Suppressor macrophage (primary cell): ENCODE measurements around the gene GRM4.

Experiments used
- DNase-seq, 4 experiments: peaks; one replicate each; pipeline ENCODE4 v3.0.0-alpha.2; 2020 to 2022

The GRM4 gene

GRCh38 chr6:34157236-34157830, 11.4 kb upstream of the GRM4 start:
- DNase-seq = no peak

GRCh38 chr6:34155471-34156300, 9.8 kb upstream of the GRM4 start:
- no peak for DNase-seq

DNA sequence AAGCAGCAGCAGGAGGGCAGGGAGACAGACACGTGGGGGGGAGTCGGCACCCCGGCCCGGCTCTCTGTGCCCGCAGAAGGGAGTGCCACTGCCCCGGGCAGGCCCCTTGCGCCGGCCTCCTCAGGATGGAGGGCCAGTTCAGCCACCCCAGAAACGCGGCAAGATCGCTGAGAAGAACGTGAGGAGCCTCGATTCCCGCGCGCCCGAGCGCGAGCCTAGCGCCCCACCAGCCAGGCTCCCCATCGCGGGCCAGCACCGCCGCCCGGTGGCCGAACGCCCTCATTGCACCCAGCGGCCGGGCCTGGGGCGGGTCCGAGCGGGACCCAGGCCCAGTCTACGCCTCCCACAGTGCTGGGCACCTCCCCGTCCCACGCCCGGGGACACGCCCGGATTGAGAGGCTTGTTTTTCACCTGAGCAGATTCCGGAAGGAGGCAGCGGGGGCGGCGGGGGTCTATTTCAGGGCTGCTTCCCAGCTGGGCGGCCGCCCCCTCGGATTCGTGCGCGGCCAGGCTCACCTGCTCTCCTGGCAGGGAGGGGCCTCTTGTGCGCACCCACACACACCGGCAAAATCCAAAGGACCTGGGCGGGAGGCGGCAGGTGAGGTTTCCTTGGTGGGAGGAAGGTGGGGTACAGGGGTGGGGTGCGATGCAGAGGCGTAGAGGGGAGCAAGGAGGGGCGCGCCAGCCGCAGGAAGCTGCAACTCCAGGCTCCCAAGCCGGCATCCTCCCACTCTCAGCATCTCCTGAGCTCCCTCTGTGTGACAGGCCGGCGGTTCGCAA, 9.0 kb upstream of the GRM4 start:
- DNase-seq = peak; percentile 34 to 78 (median 62)

GRCh38 chr6:34152806-34153520, 7.1 kb upstream of the GRM4 start:
- no peak for DNase-seq

- DNase-seq = no peak
Measured at GRCh38 chr6:34152042-34152524, 6.2 kb upstream of the GRM4 start.

DNA sequence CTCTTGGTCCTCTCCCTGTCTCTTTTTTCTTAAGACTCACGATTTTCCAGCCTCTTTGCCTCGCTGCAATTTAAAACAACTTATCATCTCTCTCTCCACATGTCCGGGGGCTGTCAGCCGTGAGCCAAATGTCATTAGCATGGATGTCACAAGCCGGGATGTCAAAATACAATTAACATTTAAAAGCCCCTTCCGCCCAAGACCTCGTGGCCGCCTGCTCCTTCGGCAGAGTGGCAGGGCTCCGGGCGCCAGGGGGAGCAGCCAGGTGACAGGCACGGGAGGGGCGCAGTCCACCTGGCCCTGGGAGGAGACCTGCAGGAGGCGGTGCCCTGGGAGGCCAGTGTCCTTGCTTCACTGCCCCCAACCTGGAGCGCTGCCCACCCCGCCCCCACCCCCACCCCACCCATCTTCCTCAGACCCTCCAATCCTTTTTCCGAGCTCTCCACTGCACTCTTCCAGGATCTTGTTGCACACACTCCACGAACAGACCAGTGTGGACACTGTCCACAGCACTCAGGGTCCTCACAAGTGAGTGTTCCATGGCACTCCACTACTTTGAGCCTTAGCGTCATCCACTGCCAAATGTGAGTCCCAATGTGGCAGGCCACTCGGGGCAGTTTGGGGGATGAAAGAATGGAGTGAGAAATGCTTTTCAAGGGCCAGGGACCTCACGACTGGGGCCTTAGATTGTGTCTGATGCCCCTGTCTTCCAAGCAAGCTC, 5.6 kb upstream of the GRM4 start:
- DNase-seq = no peak

DNA sequence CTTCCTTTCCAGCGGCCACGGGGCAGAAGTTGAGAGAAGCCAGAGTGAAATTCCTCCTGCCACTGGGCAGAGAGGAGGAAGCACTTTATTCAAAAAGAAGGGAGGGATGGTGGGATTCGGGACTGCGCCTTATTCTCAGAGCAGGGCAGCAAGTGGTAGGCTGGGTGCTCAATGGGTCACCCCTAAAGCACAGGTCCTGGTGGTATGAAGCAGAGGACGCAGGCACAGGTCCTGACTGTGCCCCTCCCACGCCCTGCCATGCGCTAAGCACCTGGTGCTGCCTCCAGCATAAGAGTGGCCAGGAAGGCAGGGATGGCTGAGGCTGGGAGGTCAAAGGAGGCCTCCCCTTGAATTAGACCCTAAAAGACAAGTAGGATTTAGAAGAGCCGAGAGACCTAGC, 4.9 kb upstream of the GRM4 start:
- DNase-seq = no peak

- DNase-seq = no peak
Measured at GRCh38 chr6:34149831-34150400, 4.0 kb upstream of the GRM4 start.

DNA sequence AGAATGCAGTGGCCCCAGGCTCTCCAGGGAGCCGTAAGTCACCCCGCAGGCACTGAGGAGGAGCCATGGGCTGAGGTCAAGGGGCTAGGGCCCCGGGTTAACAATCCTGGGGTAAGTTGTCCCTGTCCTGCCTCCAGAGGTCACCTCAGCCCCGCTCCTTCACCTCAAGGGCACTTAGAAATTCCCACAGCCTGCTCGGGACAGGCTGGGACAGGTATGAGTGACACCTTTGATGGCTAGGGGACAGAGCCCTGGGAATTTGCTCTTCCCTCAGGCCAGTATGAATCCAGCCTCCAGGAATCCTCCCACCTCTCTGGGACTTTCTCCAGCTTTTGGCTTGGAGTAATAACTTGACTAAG, 3.5 kb upstream of the GRM4 start:
- DNase-seq = no peak

- DNase-seq = no peak
Measured at GRCh38 chr6:34148631-34149451, 3.0 kb upstream of the GRM4 start.

DNA sequence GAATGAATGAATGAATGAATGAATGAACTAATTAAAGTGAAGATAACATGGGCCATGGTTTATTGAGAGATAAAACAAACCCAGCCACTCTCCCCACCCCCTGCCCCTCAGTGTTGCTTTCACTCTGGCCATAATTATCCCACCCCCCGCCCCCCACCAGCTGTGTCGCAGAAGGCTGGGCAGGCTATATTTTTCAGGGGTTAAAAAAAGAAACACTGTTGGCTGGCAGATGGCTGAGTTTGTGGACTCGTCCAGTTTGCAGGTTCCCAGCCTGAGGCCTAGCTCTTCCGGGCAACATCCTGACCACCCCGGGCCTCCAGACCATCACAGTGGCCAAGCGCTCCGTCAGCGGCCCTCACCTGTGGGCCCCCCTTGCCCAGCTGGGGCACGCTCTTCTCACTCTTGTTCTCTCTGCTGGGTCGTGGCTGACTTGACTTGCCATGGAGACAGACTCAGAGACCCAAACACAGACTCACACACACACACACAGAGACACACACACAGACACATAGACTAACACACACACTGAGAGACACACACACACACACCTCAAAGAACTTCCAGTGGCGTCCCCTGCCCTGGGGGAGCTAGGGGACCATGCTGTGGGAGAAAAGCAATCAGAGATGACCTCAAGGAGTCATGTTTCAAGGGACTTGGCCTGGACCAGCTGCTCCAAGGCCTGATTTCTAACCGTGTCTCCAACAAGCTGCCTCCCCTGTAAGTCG, 2.2 kb upstream of the GRM4 start:
- DNase-seq = no peak

DNA sequence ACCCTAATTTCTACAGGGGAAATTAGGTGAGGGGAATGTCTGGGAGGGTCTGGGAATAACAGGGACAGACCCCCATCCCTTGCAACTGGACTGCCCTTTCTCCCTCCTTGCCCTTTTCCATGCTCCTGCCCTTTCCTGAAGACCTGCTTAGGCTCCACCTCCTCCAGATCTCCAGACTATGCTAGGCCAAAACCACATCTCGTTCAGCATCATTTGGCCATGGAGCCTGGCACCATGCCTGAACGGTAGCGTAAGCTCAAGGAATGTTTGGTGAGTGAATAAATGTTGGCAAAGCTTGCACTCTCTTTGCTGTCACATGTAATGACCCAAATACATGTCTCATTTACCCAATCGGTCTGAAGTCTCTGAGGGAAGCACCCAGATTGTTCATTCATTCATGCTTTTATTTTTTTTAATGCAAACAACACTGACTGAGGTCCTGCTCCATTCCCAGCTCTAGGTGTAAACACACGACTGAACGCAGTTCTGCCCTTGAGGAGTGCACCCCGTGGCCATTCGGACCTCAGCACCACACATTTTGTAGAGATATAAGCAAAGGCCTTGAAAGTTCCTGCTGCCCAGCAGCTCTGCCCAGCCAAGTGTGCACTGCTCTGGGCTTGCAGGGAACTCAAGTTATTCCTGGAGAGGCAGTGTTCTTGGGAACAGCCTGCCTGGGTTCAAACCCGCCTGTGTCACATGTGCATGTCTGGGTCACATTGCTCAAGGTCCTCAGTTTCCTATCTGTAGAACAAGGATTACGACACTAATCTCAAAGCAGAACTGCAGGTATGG, 1.1 kb upstream of the GRM4 start:
- DNase-seq = no peak

- DNase-seq = peak in 1 of 4 experiments; percentile 17
Measured at GRCh38 chr6:34145161-34146020, 496 bp downstream of the GRM4 start.

DNA sequence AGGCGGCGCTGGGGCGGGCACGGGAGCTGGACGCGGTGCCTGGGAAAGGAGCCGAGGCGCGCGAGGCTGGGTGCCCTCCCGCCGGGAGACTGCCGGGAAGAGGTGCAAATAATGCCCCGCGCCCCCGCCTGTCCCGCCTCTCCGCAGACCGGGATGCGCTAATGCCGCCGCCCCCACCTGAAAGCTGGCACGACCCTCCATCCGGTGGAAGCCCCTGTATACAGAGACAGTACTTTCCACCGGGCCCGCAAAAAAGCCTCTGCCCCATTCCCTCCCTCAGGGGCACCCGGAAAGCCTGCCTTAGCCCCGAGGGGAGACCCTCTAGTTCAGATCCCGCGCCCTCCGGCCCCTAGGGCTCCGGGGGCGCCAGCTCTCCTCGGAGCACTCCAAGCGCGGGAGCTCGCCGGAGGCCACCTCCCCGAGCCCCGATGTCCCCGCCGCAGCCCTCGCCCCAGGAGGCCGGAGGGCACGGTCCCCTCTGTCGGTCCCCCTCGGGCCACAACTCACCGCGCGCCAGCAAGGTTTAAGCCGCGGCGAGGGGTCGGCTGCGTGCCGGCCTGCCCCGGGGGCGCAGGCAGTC, 1.2 kb downstream of the GRM4 start:
- DNase-seq = no peak

DNA sequence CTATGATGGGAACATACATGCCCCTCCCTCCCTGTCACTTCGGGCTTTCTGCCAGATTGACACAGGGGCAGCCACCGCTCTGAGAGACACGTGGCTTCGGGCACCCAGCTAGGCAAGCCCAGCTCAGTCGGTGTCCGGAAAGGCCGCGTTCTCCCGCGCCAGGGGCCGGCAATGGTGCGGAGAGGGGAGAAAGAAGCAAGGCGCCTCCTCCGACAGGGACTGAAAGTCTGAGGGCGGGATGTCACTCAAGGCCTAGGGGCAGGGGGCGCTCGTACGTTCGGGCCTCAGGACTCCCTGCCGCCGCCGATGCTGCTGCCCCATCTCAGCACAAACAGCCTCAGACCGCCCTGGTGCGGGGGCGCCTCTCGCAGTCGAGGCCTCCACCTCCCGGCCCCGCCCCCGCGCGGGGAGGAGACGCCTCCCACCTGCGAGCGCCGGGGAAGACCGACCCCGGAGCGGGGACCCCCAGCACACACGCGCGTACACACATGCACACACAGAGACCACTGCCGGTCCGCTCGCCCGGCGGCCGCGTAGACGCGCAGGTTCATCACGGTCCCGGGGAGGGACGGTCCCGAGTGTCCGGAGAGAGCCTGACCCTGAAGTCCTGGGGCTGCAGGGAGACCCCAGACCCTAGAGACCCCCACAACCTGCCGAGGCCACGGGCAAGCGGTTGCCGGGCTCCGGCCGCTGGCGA, 1.9 kb downstream of the GRM4 start:
- DNase-seq = peak in 1 of 4 experiments; percentile 19

- DNase-seq = no peak
Measured at GRCh38 chr6:34143196-34143883, 2.5 kb downstream of the GRM4 start.
